ENCODE results near the gene SESN1. TPM values are rescaled to one million over a fixed set of nuclear protein-coding genes. Genes with fewer than 3 reads are reported as not detected.

The SESN1 gene
- total RNA-seq, 1 donor from 2014 or later: 49.0 TPM

DNA sequence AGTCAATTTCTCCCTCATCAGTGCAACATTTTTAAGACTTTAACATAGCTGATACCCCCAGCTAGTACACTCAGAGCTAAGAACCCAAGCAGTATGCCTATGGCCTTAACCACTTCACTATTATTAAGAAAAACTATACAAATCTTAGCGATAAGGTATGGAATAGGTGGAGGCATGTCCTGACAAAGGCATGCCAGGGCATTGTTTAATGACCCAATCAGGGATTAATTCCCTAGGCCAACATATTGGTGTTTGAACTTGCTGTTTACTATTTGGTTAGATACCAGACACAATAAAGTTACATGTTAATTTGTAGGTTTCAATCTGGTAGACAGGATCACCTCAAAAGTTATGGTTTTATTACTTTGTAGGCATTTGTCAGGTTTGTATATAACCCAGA is 153.4 kb downstream of the SESN1 start:
- Histone ChIP-seq H3K27me3 (no peaks in the 10 kb centered on the region), H3K4me3 (no peak overlapping the region), H3K9me3 (no peaks in the 10 kb centered on the region), H3K27ac (no peak overlapping the region), H3K36me3 (no peaks in the 10 kb centered on the region), H3K4me1 (peaks cover 0 to 16% of the 10 kb centered on the region in 2 donors)
- TF ChIP-seq, protein P1, sequence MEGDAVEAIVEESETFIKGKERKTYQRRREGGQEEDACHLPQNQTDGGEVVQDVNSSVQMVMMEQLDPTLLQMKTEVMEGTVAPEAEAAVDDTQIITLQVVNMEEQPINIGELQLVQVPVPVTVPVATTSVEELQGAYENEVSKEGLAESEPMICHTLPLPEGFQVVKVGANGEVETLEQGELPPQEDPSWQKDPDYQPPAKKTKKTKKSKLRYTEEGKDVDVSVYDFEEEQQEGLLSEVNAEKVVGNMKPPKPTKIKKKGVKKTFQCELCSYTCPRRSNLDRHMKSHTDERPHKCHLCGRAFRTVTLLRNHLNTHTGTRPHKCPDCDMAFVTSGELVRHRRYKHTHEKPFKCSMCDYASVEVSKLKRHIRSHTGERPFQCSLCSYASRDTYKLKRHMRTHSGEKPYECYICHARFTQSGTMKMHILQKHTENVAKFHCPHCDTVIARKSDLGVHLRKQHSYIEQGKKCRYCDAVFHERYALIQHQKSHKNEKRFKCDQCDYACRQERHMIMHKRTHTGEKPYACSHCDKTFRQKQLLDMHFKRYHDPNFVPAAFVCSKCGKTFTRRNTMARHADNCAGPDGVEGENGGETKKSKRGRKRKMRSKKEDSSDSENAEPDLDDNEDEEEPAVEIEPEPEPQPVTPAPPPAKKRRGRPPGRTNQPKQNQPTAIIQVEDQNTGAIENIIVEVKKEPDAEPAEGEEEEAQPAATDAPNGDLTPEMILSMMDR (IDR thresholded peaks at IDR 0.05): no peak
- no peak for DNase-seq (ENCODE audit: low spot score in 2 of 2)
- intact Hi-C loops (cut with DNase I): no loop called here

DNA sequence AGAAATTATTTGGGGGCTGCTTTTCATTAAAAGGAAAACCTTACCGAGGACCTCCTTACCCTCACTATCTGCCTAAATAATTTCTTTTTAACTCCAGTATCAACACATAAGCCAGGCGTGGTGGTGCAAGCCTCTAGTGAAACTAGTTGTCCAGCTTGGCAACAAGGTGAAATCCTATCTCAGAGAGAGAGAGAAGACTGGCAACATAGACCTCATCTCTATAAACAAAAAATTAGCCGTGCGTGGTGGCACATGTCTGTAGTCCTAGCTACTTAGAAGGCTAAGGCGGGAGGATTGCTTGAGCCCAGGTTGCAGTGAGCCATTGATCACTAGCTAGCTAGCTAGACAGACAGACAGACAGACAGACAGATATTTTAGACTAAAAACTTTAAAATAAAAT is 153.9 kb downstream of the SESN1 start:
- DNase-seq (ENCODE audit: low spot score in 2 of 2): no peak
- no peaks in the 10 kb centered on the region for H3K27me3 ChIP-seq
- no peaks in the 10 kb centered on the region for H3K9me3 ChIP-seq
- H3K4me3 ChIP-seq: no peak overlapping the region
- H3K4me1 ChIP-seq: peaks cover 0 to 12% of the 10 kb centered on the region in 2 donors
- H3K27ac ChIP-seq: no peak overlapping the region
- no peaks in the 10 kb centered on the region for H3K36me3 ChIP-seq
- TF ChIP-seq, protein P1 (IDR thresholded peaks at IDR 0.05): no peak
- intact Hi-C loops (cut with DNase I): no loop called here

- intact Hi-C loops (cut with DNase I): no loop called here
Observed at GRCh38 chr6:108937170-108937569, 157.5 kb downstream of the SESN1 start.

More at GRCh38 chr6:108937170-108937569, 157.5 kb downstream of the SESN1 start:
- Histone ChIP-seq H3K36me3 (no peaks in the 10 kb centered on the region), H3K4me1 (no peaks in the 10 kb centered on the region), H3K9me3 (no peaks in the 10 kb centered on the region), H3K27me3 (no peaks in the 10 kb centered on the region), H3K27ac (no peak overlapping the region), H3K4me3 (no peak overlapping the region)
- no peak for DNase-seq (ENCODE audit: low spot score in 2 of 2)
- TF ChIP-seq, protein P1 (IDR thresholded peaks at IDR 0.05): no peak

Other genes starting within 250 kb of the SESN1 start
- 0.11 TPM for gene ARMC2, start 246.4 kb downstream of the SESN1 start, total RNA-seq
- gene CEP57L1, start 661 bp upstream of the SESN1 start, total RNA-seq: 1.1 TPM

Measured in ascending aorta (tissue), 2 donors.